WTC11 (cell line): ENCODE measurements around the gene HHIPL2. TPM values are rescaled to one million over a fixed set of nuclear protein-coding genes. Genes with fewer than 3 reads are reported as not detected.

Source experiments
- ATAC-seq: fragments of 200-7000 bp; cut with Tn5 transposase; 2 replicates; pipeline ENCODE4 v1.10.0; 2021; ENCODE audit warnings: mild to moderate bottlenecking, moderate library complexity
- CTCF ChIA-PET: fragments of 300-600 bp; sonication (Branson Sonifier 250); formaldehyde crosslinking; loops from one replicate; lab custom pipeline; 2021; ENCODE audit warnings: antibody characterized with exemption; lab: Charles Lee
- POLR2A ChIA-PET: fragments of 350-600 bp; sonication (Branson Sonifier 250); formaldehyde crosslinking; loops from one replicate; lab custom pipeline; 2021; ENCODE audit warnings: antibody characterized with exemption; lab: Charles Lee
- DNase-seq: peaks from one replicate; pipeline ENCODE4 v3.0.0; 2021; ENCODE audit warnings: low spot score
- H3K27ac Mint-ChIP-seq: 2 replicates; pipeline ENCODE4 v1.8.0; 2021; ENCODE audit warnings: mixed read lengths
- H3K27me3 Mint-ChIP-seq: 2 replicates; pipeline ENCODE4 v1.8.0; 2021; ENCODE audit warnings: low read depth, mild to moderate bottlenecking, moderate library complexity, mixed read lengths
- H3K36me3 Mint-ChIP-seq: 2 replicates; pipeline ENCODE4 v1.8.0; 2021; ENCODE audit warnings: mixed read lengths
- H3K4me1 Mint-ChIP-seq: 2 replicates; pipeline ENCODE4 v1.8.0; 2022; ENCODE audit warnings: mixed read lengths
- H3K4me3 Mint-ChIP-seq: 2 replicates; pipeline ENCODE4 v1.8.0; 2021; ENCODE audit warnings: mild to moderate bottlenecking, moderate library complexity, mixed read lengths
- H3K9me3 Mint-ChIP-seq: 2 replicates; pipeline ENCODE4 v1.8.0; 2021; ENCODE audit warnings: mixed read lengths
- ATF1 ChIP-seq: sonication (generic); formaldehyde crosslinking; IDR thresholded peaks from 2 replicates; pipeline ENCODE4 v1.8.1; 2023; ENCODE audit warnings: mild to moderate bottlenecking, moderate library complexity, missing genetic modification reagents
- ATF2 ChIP-seq: sonication (generic); formaldehyde crosslinking; IDR thresholded peaks from 2 replicates; pipeline ENCODE4 v1.8.1; 2022; ENCODE audit warnings: low read depth, missing genetic modification reagents, borderline replicate concordance
- ATF3 ChIP-seq: sonication (generic); formaldehyde crosslinking; conservative IDR thresholded peaks from 2 replicates; pipeline ENCODE4 v1.8.1; 2022; ENCODE audit warnings: mild to moderate bottlenecking, missing genetic modification reagents
- CBFB ChIP-seq: sonication (generic); formaldehyde crosslinking; IDR thresholded peaks from 2 replicates; pipeline ENCODE4 v1.8.1; 2022; ENCODE audit warnings: mild to moderate bottlenecking, low read depth, missing genetic modification reagents
- E2F5 ChIP-seq: sonication (generic); formaldehyde crosslinking; IDR thresholded peaks from 2 replicates; pipeline ENCODE4 v1.8.1; 2022; ENCODE audit warnings: mild to moderate bottlenecking, moderate library complexity, missing genetic modification reagents
- FOXP4 ChIP-seq: sonication (generic); formaldehyde crosslinking; IDR thresholded peaks from 2 replicates; pipeline ENCODE4 v1.8.0; 2022; ENCODE audit warnings: mild to moderate bottlenecking, missing genetic modification reagents
- GTF2I ChIP-seq: fragments of 250-450 bp; sonication (Bioruptor Pico); conservative IDR thresholded peaks from 2 replicates; pipeline ENCODE4 v1.4.0; 2021; ENCODE audit warnings: mild to moderate bottlenecking
- IRF2 ChIP-seq: sonication (generic); formaldehyde crosslinking; IDR thresholded peaks from 2 replicates; pipeline ENCODE4 v1.8.0; 2022; ENCODE audit warnings: low read depth, missing genetic modification reagents, borderline replicate concordance
- MYBL2 ChIP-seq: sonication (generic); formaldehyde crosslinking; IDR thresholded peaks from 2 replicates; pipeline ENCODE4 v1.8.1; 2023; ENCODE audit warnings: mild to moderate bottlenecking, moderate library complexity, missing genetic modification reagents
- NFE2L1 ChIP-seq: sonication (generic); formaldehyde crosslinking; IDR thresholded peaks from 2 replicates; pipeline ENCODE4 v1.8.1; 2023; ENCODE audit warnings: missing genetic modification reagents
- NR3C1 ChIP-seq: sonication (generic); formaldehyde crosslinking; conservative IDR thresholded peaks from 2 replicates; pipeline ENCODE4 v1.8.1; 2023; ENCODE audit warnings: low read depth, mild to moderate bottlenecking, missing genetic modification reagents
- STAT6 ChIP-seq: sonication (generic); formaldehyde crosslinking; conservative IDR thresholded peaks from 2 replicates; pipeline ENCODE4 v1.8.1; 2023; ENCODE audit warnings: mild to moderate bottlenecking, low read depth, missing genetic modification reagents, moderate library complexity
- USF1 ChIP-seq: sonication (generic); formaldehyde crosslinking; IDR thresholded peaks from 2 replicates; pipeline ENCODE4 v1.8.0; 2022; ENCODE audit warnings: mild to moderate bottlenecking, missing genetic modification reagents
- ZBTB21 ChIP-seq: sonication (generic); formaldehyde crosslinking; IDR thresholded peaks from 2 replicates; pipeline ENCODE4 v1.8.1; 2023; ENCODE audit warnings: mild to moderate bottlenecking, missing genetic modification reagents, borderline replicate concordance
- ZNF219 ChIP-seq: sonication (generic); formaldehyde crosslinking; IDR thresholded peaks from 2 replicates; pipeline ENCODE4 v1.8.0; 2023; ENCODE audit warnings: missing genetic modification reagents, mild to moderate bottlenecking, borderline replicate concordance
- ZNF512 ChIP-seq: sonication (generic); formaldehyde crosslinking; IDR thresholded peaks from 2 replicates; pipeline ENCODE4 v1.8.1; 2022; ENCODE audit warnings: missing genetic modification reagents, borderline replicate concordance
- total RNA-seq: library from RNA; stranded (reverse); gene quantifications from 3 replicates; pipeline ENCODE4 v1.2.3, GENCODE V29; 2021

Gene HHIPL2
- total RNA-seq, 1 experiment from 2014 or later = 0.11 TPM

GRCh38 chr1:222523852-222524251, 24.1 kb downstream of the HHIPL2 start:
- TF ChIP-seq E2F5 (CRISPR knock-in tag) (no peak), ZNF512 (no peak), FOXP4 (CRISPR knock-in tag) (no peak), MYBL2 (CRISPR knock-in tag) (no peak), STAT6 (CRISPR knock-in tag) (no peak), ATF2 (CRISPR knock-in tag) (no peak), ATF1 (no peak), IRF2 (CRISPR knock-in tag) (no peak), USF1 (CRISPR knock-in tag) (no peak), NFE2L1 (CRISPR knock-in tag) (no peak)
- no peaks in the 10 kb centered on the region for H3K4me1 Mint-ChIP-seq
- DNase-seq (no peak), ATAC-seq (no peak)
- ChIA-PET POLR2A (no interaction called here), CTCF (no interaction called here)
- no peaks in the 10 kb centered on the region for H3K27me3 Mint-ChIP-seq
- H3K9me3 Mint-ChIP-seq = peaks cover 7% of the 10 kb centered on the region
- H3K36me3 Mint-ChIP-seq = no peaks in the 10 kb centered on the region
- no peak overlapping the region for H3K4me3 Mint-ChIP-seq
- H3K27ac Mint-ChIP-seq = no peak overlapping the region

- Mint-ChIP-seq H3K27me3 (no peaks in the 10 kb centered on the region), H3K9me3 (peaks cover 1% of the 10 kb centered on the region; the same call in 1 of the 2 replicates)
- DNase-seq (no peak), ATAC-seq (no peak)
- no peak for TF ChIP-seq USF1 (CRISPR knock-in tag)
- TF ChIP-seq ATF3 (CRISPR knock-in tag) = no peak
- TF ChIP-seq NR3C1 (CRISPR knock-in tag) = no peak
- no peak for TF ChIP-seq CBFB (CRISPR knock-in tag)
- TF ChIP-seq ZNF219 (CRISPR knock-in tag) = no peak
- TF ChIP-seq GTF2I (CRISPR knock-in tag) = no peak
- TF ChIP-seq ZBTB21 (CRISPR knock-in tag) = no peak
- TF ChIP-seq, all 79 proteins: peak for 0
- ChIA-PET POLR2A (no interaction called here), CTCF (no interaction called here)
- Mint-ChIP-seq H3K4me1 (no peaks in the 10 kb centered on the region), H3K36me3 (no peaks in the 10 kb centered on the region), H3K4me3 (no peak overlapping the region), H3K27ac (no peak overlapping the region)
Observed at GRCh38 chr1:222522105-222522915, 25.6 kb downstream of the HHIPL2 start.
